ENCODE measurements around the gene FAM151A.

DNA sequence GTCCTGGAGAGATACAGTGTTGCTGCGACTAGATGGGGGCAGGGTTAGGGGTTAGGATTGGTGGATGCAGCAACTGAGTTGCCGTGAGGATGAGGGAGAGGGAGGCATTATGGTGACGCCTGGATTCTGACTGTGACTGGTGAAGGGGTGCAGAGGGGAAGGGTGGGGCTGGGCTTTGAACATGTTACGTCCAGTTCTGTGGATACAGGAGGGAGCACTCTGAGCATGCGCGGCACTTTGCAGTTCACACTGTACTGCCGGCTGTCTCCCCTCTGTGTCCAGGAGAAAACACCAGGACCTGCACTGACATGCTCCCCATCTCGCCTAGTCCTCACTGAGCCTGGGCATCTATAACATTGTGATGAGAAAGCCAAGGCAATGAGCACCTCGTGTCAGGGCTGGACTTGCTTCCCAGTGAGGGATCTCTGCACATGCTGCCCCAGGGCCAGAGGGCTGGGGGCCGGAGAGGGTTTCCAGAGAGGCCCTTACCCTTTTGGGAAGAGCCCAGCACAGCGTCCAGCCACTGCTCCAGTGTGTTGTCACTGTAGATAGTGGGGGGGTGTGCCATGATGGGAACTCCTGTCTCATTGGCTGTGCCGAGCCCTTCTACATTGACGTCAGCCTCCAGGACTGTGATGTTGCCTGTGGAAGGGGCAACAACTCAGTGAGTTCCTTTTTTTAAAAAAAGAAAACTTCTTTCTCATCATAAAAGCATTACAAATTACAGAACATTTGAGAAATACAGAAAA, 7.6 kb downstream of the FAM151A start:
- TF ChIP-seq, protein P1, sequence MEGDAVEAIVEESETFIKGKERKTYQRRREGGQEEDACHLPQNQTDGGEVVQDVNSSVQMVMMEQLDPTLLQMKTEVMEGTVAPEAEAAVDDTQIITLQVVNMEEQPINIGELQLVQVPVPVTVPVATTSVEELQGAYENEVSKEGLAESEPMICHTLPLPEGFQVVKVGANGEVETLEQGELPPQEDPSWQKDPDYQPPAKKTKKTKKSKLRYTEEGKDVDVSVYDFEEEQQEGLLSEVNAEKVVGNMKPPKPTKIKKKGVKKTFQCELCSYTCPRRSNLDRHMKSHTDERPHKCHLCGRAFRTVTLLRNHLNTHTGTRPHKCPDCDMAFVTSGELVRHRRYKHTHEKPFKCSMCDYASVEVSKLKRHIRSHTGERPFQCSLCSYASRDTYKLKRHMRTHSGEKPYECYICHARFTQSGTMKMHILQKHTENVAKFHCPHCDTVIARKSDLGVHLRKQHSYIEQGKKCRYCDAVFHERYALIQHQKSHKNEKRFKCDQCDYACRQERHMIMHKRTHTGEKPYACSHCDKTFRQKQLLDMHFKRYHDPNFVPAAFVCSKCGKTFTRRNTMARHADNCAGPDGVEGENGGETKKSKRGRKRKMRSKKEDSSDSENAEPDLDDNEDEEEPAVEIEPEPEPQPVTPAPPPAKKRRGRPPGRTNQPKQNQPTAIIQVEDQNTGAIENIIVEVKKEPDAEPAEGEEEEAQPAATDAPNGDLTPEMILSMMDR (IDR thresholded peaks at IDR 0.05; ENCODE audit: insufficient read depth, low read length, poor library complexity, severe bottlenecking): no peak
- TF ChIP-seq EZH2phosphoT487 (conservative IDR thresholded peaks at IDR 0.05; ENCODE audit: low read length): no peak
